Measurements from ENCODE around the gene CD96.

The CD96 gene

DNA sequence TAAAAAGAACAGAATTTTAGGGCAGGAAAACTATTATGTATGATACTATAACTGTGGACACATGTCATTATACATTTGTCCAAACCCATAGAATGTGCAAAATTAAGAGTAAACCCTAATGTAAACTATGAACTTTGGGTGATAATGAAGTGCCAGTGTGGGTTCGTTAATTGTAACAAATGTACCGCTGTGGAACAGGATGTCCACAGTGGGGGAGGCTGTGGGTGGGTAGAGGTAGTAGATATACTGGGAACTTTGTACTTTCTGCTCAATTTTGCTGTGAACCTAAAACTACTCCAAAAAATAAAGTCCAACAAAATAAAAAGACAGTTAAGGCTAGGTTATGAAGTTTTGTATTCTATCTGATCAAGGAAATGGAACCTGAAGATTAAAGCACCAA lies 24.8 kb downstream of the CD96 start:
- DNase-seq: no peak

DNA sequence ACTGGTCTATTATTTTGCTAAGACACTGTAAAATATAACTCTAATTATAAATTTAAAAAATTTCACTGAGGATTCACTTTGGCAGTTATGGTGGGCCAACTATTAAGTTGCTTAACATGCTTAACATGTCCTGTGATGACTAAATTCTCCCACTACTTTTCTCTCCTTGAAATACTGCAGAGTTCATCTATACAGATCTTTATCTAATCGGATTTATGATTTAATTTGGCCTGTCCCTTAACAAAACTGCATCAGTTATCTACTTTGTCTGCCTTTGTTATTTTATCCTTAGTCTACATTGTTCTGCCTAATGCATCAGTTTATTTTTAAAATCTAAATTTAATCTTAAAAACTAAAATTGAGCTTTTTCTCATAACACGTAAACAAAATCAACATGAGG lies 26.4 kb downstream of the CD96 start:
- no peak for DNase-seq

DNA sequence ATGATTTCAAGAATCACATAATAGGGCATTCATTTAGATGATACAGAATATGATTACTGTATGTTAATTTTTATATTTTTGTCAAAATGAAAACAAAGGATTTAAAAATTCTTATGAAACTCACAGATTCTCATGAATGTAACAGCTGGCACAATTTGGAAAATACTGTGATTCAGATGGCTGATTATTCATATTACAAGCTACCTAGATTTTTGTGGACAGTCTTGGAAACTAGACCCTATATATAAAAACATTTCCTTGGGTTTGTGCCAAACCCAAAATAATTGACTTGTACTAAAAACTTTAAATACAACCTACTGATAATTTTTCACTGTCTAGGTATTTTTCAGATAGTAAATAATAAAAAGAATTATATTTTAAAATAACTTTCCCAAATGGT lies 26.9 kb downstream of the CD96 start:
- DNase-seq: no peak

GRCh38 chr3:111570404-111571030 lies 28.5 kb downstream of the CD96 start:
- no peak for DNase-seq

- no peak for DNase-seq
Observed at GRCh38 chr3:111571282-111571681, 29.3 kb downstream of the CD96 start.

GRCh38 chr3:111571907-111572460 lies 30.0 kb downstream of the CD96 start:
- DNase-seq: no peak

- no peak for DNase-seq
Observed at GRCh38 chr3:111577113-111577512, 35.1 kb downstream of the CD96 start.

DNA sequence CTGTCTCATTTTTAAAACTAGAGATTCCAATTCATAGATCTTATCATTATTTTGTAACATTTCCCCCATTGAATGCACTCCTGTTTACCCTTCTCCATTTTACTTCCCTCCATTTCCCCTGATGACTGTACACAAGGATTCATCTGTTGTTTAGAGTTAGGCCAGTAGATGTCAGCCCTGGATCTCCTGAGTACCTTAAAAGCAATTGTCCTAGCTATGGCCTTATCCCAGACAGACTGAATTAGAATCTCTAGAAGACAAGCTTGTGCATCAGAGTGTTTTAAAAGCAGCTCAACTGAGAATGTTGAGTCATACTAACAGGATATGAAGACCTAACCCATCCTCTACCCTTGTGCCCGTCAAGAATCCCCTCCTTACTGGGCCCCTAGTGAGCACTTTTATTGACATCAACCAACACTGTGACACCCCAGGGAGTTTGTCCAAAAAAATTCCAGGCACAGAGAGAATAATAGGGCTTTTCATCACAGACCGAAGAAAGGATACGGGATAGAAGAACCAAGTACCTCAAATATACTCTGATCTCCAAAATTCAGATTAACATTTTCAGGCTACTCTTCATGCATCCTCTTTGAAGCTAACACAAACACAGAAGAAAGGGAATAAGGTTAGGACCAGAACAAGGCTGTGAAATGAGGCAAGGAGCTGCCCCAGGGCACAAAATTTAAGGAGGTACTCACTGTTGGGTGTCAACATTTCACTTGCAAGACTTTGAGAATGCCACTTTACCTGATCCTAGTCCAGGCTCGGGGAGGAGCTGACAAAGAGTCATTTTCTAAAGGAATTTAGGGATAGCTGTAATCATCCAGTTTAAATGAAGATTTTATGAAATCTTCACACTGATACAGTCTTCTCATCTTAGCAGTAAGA lies 36.0 kb downstream of the CD96 start:
- DNase-seq: no peak

DNA sequence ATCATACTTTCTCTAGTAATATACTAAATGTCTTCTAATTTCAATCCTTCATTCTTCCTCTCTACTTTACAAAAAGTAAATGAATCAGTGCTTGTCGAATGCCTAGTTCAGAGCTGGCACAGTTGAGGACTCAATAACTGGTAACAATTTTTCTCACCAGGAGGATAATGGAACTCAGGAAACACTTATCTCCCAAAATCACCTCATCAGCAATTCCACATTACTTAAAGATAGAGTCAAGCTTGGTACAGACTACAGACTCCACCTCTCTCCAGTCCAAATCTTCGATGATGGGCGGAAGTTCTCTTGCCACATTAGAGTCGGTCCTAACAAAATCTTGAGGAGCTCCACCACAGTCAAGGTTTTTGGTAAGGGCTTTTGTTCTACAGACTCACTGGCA lies 36.9 kb downstream of the CD96 start:
- no peak for DNase-seq

DNA sequence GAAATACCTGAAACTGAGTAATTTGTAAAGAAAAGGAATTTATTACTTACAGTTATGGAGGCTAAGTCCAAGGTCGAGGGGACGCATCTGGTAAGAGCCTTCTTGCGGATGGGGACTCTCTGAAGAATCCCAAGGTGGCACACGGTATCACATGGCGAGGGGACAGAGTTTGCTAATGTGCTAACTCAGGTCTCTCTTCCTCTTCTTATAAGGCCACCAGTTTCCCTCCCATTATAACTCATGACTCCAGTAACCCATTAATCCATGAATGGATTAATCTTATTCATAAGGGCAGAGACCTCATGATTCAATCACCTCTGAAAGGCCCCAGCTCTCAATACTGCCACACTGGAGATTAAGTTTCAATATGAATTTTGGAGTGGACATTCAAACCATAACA lies 37.5 kb downstream of the CD96 start:
- no peak for DNase-seq

DNA sequence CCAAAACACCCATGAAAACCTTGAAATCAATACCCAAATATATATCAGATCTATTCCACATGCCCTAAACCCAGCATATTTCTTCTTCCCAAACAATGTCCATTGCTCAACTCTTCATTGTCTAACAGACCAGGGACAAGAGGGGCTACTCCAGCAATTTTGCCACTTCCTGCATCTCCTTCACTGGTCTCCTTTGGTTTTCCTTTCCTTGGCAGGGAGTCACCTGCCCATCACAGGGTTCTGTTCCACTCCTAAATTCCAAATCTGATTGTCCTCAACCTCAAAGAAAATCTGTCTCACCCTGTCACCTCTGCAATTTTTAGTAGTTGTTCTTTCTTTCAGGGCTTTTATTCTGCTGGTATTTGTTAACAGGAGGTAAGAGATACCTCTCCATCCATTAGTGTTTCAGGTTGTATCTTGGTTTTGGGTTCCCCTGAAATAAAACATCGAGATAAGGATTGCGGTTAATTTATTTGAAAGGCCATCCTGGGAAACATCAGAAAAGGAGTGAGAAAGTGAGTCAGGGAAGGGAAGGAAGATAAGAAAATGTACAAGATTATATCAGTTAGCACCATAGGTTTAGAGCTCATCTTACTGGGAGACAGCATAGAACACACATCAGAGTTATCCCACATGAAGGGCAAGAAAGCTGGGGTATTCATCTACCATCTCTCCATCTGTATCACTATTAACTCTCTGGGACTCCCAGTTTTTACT lies 39.6 kb downstream of the CD96 start:
- DNase-seq: no peak

DNA sequence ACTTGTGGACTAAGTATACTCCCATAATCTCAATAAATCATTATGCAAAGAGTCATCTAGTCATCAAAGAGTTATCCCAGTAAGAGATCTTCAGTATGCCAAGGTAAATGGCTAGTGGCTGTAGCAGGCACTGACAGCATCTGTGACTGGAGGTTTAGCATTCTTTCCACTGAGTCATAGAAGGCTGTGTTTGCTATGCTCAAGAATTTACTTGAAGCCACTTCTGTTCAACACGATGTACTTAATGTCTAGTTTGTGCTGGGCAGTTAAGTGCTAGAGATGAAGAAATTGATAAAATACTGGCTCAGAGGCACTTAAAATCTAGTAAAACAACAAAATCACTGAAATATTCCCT lies 40.1 kb downstream of the CD96 start:
- DNase-seq: no peak

DNA sequence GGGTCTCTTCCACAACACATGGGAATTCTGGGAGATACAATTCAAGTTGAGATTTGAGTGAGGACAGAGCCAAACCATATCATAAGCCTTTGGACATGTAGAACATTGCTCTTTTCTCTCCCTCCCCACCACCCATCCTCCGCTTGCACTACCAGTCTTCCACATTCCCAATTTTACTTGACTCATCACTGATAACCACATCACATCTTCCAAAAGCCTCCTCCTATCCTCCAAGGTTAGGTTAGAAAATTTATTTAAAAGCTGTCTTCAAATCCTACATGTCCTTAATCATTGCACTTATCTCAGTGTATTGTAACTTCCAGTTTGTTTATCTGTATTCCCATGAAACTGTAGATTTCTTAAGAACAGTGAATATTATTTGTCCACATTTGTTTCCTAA lies 42.7 kb downstream of the CD96 start:
- no peak for DNase-seq

GRCh38 chr3:111585217-111585616 lies 43.2 kb downstream of the CD96 start:
- DNase-seq: no peak

DNA sequence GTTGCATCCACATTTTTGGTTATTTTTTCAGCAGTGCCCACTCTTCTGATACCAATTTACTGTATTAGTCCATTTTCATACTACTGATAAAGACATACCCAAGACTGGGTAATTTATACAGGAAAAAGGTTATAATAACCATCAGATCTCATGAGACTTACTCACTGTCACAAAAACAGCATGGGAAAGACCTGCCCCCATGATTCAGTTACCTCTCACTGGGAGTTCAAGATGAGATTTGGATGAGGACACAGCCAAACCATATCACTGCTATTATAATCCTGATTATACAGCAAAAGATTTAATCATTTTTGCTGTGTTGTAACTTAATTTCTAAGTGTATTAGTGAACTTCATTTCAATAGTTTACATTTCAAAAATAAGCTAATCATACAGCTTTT lies 46.5 kb downstream of the CD96 start:
- no peak for DNase-seq

DNA sequence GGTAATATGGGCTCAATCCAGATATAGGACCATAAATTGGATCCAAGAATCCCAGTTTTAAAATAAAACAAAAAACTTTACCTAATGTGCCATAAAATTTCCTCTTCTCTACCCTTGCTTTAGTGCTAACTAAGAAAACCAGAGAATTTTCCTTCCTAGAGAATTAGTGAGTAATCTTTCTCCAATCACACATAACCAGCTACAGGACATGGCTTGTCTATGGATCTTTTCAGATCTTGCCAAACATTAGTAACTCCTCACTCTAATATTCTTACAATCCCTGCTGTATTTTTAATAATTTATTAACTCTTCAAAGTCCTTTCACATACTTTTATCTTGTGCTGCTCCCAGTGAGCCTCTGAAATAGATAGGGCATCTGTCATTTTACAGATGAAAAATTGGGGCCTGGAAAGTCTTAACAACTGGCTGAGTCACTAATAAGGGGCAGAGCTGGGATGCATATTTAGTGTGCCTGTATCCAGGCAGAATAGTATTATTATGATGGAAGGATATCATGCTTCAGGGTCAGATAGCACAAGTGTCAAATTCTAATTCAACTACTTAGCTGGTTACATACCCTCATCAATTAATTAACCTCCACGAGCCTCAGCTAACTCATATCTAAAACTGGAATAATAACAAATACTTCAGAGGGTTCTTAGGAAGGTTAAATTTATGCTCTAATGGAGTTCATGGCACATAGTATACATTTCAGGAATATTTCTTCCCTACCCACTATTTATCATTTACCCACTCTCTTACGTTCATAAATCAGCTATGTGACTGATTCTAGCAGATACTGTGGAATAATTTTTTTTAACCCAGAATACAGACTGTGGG lies 47.5 kb downstream of the CD96 start:
- DNase-seq: no peak

- no peak for DNase-seq
Observed at GRCh38 chr3:111590143-111590491, 48.1 kb downstream of the CD96 start.

- no peak for DNase-seq
Observed at GRCh38 chr3:111591555-111591954, 49.6 kb downstream of the CD96 start.

GRCh38 chr3:111592143-111592542 lies 50.1 kb downstream of the CD96 start:
- DNase-seq: no peak

GRCh38 chr3:111592936-111593335 lies 50.9 kb downstream of the CD96 start:
- no peak for DNase-seq

GRCh38 chr3:111593666-111594065 lies 51.7 kb downstream of the CD96 start:
- DNase-seq: no peak

GRCh38 chr3:111594205-111594604 lies 52.2 kb downstream of the CD96 start:
- no peak for DNase-seq

DNA sequence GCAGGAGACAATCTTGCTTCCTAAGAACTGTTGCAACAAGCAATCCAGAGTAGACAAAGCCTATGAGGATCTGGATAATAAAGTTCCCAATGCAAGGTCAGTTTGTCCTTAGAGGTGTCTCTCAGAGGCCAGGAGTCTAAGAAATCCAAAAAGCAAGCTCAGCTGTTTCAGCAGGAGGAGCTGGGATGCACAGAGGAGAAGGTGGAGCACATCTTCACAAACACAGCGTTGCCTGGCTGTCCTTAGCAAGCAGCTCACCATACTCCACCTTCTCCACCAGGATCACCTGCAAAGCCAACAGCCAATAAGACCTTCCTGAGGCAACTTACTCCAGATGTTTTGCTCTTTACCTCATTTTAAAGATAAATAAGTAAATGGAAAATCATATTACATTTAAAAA lies 52.8 kb downstream of the CD96 start:
- no peak for DNase-seq

All from retina (tissue), 1 donor.